Stromal cell of bone marrow (primary cell): Measurements from ENCODE around the gene MTA1.
A peak's percentile ranks its signal among the peaks of the same experiment; 100 is the strongest.

Source experiments
- DNase-seq: peaks from one replicate; pipeline ENCODE4 v3.0.0-alpha.2; 2012; ENCODE audit warnings: low read depth

Gene MTA1

DNA sequence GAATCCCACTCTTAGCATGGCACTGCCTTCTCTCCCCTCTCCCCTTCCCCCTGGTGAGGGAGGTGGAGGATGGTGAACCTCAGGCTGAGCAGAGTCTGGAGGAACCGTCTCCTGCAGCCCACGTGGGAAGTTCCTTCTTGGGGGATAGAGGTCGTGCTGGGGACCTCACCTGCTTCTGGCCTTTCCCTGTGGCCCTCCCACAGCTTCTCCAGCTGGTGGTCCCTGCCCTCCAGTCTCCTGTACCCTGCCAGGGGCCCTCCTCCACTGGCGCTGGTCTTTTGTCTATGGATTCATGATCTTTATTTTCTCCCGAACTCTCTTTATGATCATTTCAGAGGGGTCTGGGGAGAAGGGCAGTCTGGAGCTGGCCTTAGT is 9.0 kb upstream of the MTA1 start:
- no peak for DNase-seq

DNA sequence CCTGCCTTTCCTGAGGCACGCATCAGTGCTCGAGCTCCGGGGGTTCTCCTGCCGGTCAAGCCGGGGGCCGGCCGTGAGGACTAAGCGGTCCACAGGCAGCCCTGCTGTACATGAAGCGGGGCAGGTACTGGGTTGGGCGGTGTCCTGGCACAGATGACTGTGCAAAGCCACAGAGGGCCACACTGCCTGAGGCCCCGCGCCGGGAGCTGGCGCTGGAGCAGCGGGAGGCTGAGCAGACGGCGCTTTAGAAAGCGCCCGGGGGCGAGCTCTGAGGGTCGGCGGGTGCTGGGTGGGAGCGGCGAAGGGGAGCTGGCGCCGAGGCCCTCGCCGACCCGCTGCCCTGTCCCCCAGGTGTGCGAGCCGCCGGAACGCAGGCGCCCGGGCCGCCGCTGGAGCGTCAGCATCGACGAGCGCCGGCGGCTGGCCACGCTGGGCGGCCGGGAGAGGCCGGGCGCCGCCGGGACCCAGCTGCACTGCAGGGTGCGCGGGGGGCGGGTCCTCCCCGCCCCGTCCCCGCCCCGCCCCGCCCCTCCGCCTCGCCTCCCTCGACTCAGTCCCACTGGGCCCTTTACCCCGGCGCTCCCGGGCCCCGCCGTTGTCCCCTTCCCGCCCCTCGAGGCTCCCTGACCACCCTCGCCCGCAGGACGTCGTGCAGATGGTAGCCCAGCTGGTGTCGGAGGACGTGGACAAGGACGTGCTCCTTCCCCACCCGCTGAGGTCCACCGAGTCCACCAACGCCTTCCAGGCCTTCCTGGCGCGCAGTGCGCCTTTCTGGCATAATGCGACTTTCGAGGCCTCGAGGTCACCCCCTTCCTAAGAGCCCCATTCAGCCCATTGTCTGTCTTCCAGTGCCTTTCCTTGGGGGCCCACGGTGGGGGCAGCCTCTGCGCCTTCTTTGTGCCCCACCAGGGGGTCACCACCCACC is 8.3 kb upstream of the MTA1 start:
- DNase-seq = peak; percentile 8

DNA sequence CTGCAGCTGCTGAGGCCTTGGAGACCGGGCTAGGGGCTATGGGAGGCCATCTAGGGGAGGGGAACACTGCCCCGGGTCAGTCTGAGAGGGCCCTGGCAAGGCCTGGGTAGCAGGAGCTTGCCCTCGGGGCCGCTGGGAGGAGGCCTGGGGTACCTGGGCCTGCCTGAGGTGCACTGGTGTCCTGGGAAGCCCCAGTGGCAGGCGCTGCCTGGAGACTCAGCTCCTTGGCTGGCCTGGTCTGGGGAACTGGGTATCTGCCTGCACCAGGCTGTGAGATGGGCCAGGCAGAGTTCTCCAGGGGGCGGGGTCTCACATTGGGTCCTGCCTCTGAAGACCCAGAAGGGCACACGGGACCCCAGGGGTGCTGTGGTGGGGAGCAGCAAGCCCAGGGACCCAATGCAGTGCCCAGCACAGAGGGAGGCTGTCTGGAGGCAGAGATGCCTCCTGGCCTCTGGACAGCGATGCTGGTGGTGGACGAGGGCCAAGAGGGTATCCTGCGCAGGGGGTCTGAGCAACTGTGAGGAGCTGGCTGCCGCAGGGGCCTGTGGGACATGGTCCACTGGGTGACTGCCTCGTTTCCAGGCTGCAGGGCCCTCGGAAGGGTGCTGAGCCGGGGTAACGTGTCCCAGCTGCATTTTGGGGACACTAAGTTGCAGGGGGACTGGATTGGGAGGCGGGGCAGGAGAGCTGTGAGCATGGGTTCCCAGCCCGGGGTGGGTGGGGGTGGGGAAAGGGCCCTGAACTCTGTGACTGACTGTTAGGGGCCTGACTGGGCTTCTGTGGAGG is 7.4 kb upstream of the MTA1 start:
- DNase-seq = no peak

DNA sequence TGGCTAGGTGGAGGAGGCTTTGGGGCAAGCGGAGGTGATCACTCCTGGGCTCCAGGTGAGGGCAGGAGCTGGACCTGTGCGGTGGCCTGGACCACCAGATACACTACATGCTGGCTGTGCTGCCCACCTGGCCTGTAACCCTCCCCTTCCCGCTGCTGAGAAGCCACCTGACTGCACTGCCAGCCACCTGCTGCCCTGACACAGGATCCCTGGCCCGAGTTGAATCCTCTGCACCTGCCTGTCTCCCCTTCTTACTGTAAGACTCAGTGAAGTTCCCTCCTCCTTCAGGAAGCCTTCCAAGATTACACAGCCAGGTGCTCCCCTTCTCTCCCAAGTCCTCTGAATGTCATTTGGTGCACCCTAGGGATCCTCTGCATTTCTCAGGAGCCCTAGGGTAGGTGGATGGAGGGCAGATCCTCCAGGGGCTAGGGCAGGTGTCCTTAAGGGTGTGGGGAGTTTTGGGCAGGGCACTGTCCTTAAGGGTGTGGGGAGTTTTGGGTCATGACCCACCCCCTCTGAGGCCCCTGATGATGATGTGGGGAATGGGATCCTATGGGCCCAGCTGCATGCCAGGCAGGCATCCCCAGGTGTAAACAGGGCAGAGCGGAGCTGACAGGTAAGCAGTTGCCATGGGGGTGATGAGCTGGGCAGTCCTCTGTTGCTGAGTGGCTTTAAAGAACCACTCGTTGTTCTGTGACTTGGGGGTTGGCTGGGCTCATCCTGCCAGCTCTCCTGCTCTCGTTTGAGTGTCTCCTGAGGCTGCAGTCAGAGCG is 6.7 kb upstream of the MTA1 start:
- no peak for DNase-seq

DNA sequence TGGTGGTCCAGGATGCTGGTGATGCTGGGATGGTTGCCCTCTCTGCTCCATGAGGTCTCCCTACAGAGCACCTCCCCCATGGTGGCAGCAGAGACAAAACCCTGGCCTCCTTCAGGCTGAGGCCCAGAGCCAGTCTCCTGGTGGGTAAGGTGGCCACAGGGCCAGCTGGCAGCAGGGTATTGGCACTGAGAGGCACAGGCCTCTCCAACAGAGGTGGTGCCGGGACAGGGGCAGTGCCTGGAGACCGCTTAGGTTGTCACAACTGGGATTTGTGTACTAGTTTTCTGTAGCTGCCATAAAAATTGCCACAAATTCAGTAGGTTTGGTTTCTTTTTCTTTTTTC is 6.1 kb upstream of the MTA1 start:
- DNase-seq = no peak

DNA sequence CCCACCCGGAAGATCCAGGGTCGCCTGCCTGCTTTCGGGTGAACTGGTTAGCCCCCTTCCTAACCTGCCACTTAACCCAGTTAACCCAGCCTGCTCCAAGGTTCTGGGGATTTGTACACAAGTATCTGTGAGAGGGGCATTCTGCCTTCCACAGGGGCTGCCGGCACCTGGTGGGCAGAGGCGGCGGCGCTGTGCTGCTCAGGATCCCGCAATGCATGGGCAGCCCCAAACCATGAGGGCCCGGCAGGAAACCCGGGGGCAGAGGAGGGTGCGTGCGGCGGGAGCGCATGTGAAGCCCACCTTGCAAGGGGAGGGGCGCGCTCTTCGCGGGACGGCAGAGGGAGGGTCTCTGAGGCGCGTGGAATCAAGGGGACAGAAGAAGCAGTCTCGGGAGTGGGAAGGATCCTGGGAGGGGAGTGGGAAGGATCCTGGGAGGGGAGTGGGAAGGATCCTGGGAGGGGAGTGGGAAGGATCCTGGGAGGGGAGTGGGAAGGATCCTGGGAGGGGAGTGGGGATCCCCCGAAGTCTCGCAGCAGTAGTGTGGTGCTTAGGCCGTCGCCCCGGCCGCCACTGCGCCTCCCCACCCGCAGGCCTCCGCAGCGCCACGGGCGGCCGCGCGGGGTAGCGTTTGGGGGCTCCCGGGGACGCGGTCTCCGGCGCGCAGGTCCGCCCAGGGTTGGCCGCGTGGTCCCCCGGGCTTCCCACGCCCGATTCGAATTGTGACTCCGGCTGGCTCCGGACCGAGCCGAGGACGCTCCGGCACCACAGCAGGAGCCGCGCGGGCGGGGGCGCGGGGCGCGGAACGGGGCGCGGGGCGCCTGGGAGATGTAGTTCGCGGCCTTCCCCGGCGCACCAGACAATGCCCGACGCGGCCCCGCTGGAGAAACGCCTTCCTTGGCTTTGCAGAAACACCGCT is 4.9 kb upstream of the MTA1 start:
- peak; percentile 50 for DNase-seq

DNA sequence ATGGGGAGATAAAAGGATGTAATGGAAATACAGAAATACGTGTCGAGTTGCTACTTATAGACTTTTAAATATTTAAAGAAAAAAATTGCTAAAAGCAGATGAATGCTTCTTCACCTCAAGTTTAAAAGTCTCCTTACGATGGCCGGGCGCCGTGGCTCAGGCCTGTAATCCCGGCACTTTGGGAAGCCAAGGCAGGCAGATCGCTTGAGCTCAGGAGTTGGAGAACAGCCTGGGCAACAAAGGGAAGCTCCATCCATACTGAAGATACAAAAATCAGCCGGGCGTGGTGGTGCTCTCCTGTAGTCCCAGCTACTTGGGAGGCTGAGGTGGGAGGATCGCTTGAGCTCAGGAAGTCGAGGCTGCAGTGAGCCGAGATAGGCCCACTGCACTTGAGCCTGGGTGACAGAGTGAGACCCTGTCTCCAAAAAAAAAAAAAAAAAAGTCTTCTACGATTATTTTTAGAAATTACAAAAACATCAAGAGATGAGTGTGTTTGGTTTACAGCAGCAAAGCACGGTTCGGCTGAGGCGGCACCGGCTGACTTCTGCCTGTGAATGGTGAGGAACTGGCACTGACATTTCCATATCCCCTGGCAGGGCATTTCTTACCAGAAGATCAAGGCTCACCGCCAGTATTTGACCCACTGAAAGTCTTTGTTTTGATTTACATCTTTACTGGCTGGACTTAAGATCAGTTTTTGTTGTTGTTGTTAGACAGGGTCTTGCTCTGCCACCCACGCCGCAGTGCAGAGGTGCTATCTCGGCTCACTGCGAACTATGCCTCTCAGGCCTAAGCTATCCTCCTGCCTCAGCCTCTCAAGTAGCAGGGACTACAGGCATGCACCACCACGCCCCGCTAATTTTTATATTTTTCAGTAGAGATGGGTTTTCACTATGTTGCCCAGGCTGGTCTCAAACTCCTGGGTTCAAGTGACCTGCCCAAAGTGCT is 3.9 kb upstream of the MTA1 start:
- no peak for DNase-seq

DNA sequence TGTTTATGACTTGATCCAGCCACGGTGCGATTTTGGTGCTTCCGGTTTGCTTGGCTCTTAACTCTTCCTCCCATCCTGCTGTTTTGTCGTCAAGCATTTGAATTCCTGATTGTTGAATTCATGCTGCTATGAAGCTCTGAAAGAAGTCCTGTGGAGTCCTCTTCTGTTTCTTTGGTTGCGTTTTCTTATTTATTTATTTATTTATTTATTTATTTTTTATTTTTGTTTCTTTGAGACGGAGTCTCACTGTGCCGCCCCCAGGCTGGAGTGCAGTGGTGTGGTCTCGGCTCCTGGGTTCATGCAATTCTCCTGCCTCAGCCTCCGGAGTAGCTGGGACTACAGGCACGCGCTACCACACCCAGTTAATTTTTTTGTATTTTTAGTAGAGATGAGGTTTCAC is 3.0 kb upstream of the MTA1 start:
- no peak for DNase-seq

DNA sequence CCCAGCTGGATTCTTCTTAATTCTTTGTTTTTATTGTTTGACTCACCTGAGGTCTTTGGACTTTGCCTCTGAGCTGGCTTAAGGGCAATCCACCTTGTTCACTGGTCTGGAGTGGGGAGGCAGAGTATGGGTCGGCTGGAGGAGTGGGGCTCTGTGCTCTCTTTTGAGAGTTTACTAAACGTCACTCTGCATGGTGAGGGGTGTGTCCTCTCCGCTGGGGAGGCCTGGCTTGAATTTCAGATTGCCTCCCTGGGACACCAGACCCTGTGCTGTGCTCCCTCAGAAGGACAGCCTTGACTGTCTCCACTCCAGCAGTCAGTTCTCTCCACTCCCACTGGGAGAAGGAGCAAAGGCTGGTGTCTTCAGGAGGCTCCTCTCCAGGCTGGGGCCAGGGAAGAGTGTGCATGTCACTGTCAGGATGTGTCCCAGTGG is 1.9 kb upstream of the MTA1 start:
- DNase-seq = no peak

DNA sequence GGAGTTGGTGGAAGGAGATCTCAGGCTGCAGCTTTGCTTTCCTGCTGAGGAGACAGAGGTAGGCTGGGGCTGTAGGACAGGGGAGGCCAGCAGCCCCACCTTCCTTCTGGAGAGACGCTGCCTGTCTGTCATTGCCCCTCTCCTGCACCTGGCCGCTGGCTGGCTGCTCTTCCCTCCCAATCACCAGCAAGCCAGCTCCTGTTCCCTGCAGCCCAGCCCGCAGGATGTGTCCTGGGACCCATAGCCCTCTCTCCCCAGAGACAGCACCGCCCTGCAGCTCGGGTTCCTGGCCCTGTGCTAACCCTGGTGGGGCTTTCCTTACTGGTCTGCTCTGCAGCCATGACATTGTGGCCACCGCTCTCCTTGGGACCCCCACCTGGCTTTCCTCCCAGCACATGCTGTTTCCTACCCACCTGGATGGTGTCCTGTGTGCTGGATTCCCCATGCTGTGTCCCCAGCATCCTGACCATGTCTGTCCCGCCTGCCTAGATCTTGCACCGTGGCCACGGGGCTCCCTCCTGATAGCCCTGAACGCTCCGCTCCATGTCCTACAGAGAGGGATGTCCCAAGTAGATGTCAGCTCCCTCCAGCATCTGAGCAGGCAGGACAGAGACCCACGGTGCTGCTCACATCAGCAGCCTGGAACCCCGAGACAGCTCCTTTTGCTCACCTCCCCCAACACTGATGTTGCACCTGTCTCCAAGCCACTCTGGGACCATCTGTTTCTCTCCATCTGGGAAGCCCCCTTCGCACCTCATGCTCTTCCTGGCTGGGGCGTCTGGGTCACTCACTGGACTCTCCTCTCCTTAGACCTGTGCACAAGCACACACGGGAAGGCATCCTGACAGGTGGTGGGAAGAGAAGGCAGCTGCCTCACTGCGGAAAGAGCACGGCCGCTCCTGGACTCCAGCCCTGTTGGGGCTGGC is 1.1 kb upstream of the MTA1 start:
- DNase-seq = no peak

DNA sequence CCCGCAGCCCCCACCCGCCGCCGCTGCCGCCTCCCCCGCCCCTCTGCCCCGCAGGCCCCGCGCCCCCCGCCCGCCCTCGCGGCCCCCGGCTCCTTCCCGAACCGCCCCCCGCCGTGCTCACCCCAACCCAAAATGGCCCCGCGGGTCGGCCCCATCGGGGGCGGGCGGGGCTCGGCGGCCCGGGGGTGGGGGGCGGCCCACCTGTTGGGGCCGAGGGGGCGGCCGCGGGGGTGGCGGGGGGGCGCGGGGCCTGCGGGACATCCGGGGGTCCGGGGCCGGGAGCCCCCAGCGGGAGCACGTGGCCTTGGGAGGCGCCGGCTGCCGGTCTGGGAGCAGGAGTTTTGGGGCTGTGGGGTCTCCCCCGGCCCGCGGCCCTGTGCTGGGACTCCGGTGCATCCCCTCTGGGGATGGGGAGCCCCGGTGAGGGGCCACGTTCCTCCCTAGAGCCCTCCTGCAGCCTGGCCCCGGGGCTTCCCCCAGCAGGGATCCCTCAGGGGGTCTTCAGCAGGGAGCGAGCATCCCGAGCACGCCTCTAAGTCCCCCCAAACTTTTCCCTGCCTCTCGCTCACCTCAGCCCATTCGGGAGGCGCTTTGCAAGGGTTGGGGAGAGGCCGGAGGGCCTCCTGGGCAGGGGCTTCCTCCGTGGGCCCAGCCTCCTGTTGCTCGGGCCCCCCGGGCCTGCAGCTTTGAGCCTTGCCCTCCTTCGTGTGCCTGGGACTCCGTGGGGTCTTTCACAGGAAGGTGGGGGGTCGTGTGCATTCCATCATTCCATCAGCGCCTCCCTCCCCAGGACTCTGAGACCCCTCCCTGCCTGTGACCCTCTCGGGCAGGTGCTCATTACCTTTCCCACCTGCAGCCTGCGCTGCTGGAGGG is 710 bp downstream of the MTA1 start:
- DNase-seq = no peak

DNA sequence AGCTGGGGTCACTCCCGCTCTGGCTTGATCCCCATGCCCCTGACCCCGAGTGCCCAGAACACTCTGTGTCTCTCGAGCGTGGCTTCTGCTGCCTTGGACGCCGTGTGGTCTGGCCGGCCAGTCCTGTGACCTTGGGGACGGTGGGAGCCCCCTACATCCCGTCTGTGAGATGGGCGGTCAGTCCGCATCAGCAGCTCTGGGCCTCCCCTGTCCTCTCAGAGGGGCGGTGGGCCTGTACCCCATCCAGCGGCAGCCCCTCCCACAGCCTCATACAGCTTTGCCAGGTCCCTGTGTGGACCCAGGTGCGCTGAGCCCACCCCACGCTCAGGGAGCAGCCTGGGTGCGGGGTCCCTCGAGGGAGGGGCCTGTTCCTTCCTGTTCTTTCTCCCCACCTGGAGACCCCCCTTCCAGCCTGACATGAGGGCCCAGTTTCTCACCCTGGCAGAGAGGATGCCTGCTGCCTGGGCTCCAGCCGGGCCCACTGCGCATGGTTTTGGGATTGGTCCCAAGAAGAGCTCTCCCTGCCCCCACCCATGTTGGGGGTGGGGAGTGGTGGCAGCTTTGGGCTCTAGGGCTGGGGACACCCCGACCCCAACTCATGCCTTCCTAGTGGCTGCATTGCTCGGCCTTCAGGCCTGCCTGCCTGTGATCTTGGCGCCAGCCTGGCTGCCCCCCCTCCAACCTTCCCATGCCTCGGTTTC is 1.5 kb downstream of the MTA1 start:
- DNase-seq = no peak

DNA sequence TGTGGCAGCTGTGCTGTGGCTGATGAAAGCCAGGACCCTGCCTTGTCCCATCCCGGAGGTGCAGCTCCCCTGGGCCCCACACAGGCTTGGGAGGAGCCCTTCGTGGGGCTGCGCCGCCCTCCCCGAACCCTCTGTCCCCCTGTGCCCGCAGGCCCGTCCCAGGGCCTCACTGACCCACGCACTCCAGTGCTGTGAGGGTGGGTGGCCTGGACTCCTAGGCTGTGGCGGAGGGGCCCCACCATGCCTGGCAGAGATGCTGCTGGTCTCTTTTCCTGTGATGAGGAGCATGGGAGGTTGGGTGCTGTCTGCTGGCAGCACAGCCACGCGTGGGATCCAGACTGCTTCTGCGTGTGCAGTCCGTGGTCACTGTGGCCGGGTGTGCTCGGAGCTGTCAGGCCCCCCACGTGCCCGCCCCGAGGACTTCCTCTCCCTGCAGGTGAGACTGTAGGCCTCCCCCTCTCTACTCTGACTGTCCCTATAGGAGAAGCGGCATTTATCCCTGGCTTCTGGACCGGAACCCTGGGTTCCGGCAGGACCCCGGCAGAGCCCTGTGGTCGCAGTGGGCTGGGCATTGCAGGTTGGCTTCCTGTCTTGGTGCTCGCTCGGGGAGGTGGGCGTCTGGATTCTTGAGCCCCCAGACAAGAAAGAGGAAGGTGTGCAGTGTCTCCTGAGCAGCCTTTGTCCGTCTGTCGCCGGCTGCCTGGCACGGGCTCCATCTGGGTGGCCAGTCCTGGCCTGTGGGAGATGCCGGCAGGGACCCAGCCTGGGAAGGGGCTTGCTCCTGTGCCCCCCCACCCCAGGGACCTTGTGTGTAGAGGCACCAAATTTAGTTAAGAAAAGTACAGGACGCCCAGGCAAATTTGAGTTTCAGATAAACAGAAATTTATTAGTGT is 2.3 kb downstream of the MTA1 start:
- no peak for DNase-seq

DNA sequence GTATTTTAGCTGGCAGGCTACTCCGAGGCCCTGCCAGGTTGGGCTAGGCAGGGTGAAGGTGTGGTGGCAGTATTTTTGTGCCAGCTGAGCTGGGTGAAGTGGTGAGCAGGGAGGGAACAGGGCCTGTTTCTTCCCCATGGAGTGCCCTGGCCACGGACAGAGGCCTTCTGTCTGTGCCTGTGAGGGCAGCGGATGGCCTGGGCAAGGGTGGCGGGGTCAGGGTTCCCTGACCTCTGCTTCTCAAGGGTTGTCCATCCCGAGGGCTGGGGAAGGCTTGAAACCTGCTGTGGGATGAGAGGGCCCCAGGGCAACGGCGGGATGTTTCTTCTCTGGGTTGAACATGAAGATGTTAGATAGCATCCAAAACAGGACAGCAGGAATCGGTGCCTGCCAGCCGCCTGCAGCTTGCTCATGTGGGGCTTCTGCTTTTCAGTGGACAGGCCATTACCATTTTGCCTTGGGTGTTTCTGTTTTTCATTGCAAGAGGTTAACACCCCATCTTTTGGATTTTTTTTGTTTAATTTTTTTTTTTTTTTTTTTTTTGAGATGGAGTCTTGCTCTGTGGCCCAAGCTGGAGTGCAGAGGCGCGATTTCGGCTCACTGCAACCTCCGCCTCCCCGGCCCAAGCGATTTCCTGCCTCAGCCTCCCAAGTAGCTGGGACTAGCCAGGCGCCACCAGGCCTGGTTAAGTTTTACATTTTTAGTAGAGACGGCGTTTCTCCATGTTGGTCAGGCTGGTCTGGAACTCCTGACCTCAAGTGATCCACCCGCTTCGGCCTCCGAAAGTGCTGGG is 3.3 kb downstream of the MTA1 start:
- no peak for DNase-seq

DNA sequence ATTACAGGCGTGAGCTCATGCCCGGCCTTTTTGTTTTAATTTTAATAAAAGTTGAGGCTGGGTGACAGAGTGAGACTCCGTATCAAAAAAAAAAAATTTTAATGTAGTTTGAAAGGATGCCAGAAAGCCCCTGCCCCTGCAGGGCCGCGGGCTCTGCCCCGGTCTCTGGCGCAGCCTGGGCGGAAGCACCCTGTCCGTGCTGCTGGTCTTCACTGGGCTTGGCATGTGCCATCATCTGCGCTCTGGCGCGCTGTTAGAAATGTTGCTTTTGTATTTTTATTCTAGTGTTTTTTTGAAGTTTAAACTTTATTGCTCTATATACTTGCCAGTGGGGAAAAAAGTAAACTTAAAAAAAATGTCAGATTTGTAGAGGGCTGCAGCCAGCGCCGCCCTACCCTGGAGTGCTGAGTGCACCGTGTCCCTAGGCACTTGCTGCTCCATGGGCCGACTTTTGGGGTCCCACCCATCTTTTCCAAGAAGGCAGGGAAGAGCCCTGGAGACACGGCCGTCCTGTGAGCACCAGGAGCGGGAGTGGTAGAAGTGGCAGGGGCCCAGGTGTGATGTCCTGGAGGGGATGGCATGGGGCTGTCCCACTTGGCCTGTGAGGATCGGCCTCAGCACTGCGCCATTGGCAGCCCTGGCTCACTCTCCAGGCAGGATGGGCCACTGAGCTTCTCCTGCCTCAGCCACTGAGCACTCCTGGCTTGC is 4.0 kb downstream of the MTA1 start:
- DNase-seq = no peak
